Mucosa of gallbladder (tissue), 1 donor: Measurements from ENCODE around the gene SNX30. TPM values are rescaled to one million over a fixed set of nuclear protein-coding genes. Genes with fewer than 3 reads are reported as not detected.

ENCODE experiments used
- DNase-seq: peaks from one replicate; pipeline ENCODE4 v3.0.0-alpha.2; 2020; ENCODE audit warnings: low spot score
- total RNA-seq: library from RNA; stranded (reverse); gene quantifications from one replicate; pipeline ENCODE4 v1.2.1, GENCODE V29; 2021
- donor health status: DM: no; HTN: no; CAD: no.

The SNX30 gene
- total RNA-seq, 1 donor from 2014 or later = 8.9 TPM

GRCh38 chr9:112752334-112753125 is 2.0 kb downstream of the SNX30 start:
- DNase-seq = no peak

GRCh38 chr9:112753725-112754124 is 3.2 kb downstream of the SNX30 start:
- DNase-seq = no peak

- DNase-seq = no peak
These were observed 4.0 kb downstream of the SNX30 start for GRCh38 chr9:112754578-112754977.

- DNase-seq = no peak
These were observed 4.5 kb downstream of the SNX30 start for GRCh38 chr9:112755016-112755427.

- DNase-seq = no peak
These were observed 5.1 kb downstream of the SNX30 start for GRCh38 chr9:112755675-112756074.

- DNase-seq = no peak
These were observed 6.8 kb downstream of the SNX30 start for GRCh38 chr9:112757282-112757883.

- DNase-seq = no peak
These were observed 7.4 kb downstream of the SNX30 start for GRCh38 chr9:112757940-112758339.

- DNase-seq = no peak
These were observed 10.3 kb downstream of the SNX30 start for GRCh38 chr9:112760821-112761220.

- no peak for DNase-seq
These were observed 11.5 kb downstream of the SNX30 start for GRCh38 chr9:112761912-112762655.

- no peak for DNase-seq
These were observed 12.4 kb downstream of the SNX30 start for GRCh38 chr9:112762726-112763518.

GRCh38 chr9:112764344-112764743 is 13.8 kb downstream of the SNX30 start:
- DNase-seq = no peak

- DNase-seq = no peak
These were observed 14.3 kb downstream of the SNX30 start for GRCh38 chr9:112764837-112765236.

- no peak for DNase-seq
These were observed 14.7 kb downstream of the SNX30 start for GRCh38 chr9:112765281-112765680.

GRCh38 chr9:112771359-112772214 is 21.0 kb downstream of the SNX30 start:
- DNase-seq = no peak

- DNase-seq = no peak
These were observed 21.6 kb downstream of the SNX30 start for GRCh38 chr9:112772215-112772509.

- no peak for DNase-seq
These were observed 22.0 kb downstream of the SNX30 start for GRCh38 chr9:112772551-112772950.

- DNase-seq = no peak
These were observed 23.7 kb downstream of the SNX30 start for GRCh38 chr9:112774006-112774996.

- DNase-seq = no peak
These were observed 27.4 kb downstream of the SNX30 start for GRCh38 chr9:112777914-112778313.

GRCh38 chr9:112780450-112781036 is 30.0 kb downstream of the SNX30 start:
- DNase-seq = no peak

- DNase-seq = no peak
These were observed 31.7 kb downstream of the SNX30 start for GRCh38 chr9:112782218-112782617.
